HEK293 (cell line): ENCODE data around the gene CKAP4.

Source experiments
- CTCF ChIA-PET: fragments of 350-600 bp; formaldehyde crosslinking; extraction: SDS; loops from one replicate; lab custom pipeline; 2021; ENCODE audit warnings: antibody characterized with exemption; lab: Yijun Ruan, JAX
- POLR2A ChIA-PET: fragments of 300-600 bp; formaldehyde crosslinking; extraction: SDS; loops from one replicate; lab custom pipeline; 2020; ENCODE audit warnings: antibody characterized with exemption, inconsistent platforms; lab: Yijun Ruan, JAX
- H3K27ac ChIP-seq: fragments of 200-500 bp; sonication (Bioruptor generic); 2 replicates; pipeline ENCODE4 v1.5.1; 2014; ENCODE audit warnings: low read depth, low read length, control low read depth, inconsistent platforms; ENCODE audit errors: extremely low read depth
- H3K36me3 ChIP-seq, 2 experiments: fragments of 200-500 bp in 1 of 2; sonication (Bioruptor generic) in 1 of 2; 1 replicate in 1 of 2; 2 replicates in 1 of 2; pipeline ENCODE4 v1.5.1; 2014 to 2017; ENCODE audit warnings: inconsistent platforms in 2 of 2, low read length in 2 of 2; ENCODE audit not compliant: control insufficient read depth in 2 of 2, insufficient read depth in 1 of 2
- H3K4me1 ChIP-seq: fragments of 200-500 bp; sonication (Bioruptor generic); 2 replicates; pipeline ENCODE4 v1.5.1; 2014; ENCODE audit warnings: mild to moderate bottlenecking, low read length, inconsistent platforms; ENCODE audit not compliant: control insufficient read depth, insufficient read depth
- H3K4me3 ChIP-seq: 2 replicates; pipeline ENCODE4 v1.5.1; 2011; ENCODE audit warnings: low read depth, mild to moderate bottlenecking, control low read depth, low read length, moderate library complexity
- H3K9me3 ChIP-seq: fragments of 200-500 bp; sonication (Bioruptor generic); 2 replicates; pipeline ENCODE4 v1.5.1; 2014; ENCODE audit warnings: low read depth, low read length, inconsistent platforms; ENCODE audit not compliant: control insufficient read depth, insufficient read depth
- FEZF1 ChIP-seq: fragments of 450-650 bp; formaldehyde crosslinking; IDR thresholded peaks from 2 replicates; pipeline ENCODE4 v1.5.1; 2016; ENCODE audit warnings: missing biosample characterization, missing genetic modification characterization
- GLIS1 ChIP-seq: fragments of 450-650 bp; formaldehyde crosslinking; IDR thresholded peaks from 2 replicates; pipeline ENCODE4 v1.5.1; 2016; ENCODE audit warnings: missing biosample characterization, missing genetic modification characterization
- GLIS2 ChIP-seq: fragments of 450-650 bp; formaldehyde crosslinking; IDR thresholded peaks from 2 replicates; pipeline ENCODE4 v1.5.1; 2016; ENCODE audit warnings: missing biosample characterization, missing genetic modification characterization
- HOXA7 ChIP-seq: sonication (generic); formaldehyde crosslinking; IDR thresholded peaks from 2 replicates; pipeline ENCODE4 v1.8.1; 2022; ENCODE audit warnings: missing genetic modification reagents, borderline replicate concordance
- KLF1 ChIP-seq: fragments of 450-650 bp; formaldehyde crosslinking; IDR thresholded peaks from 2 replicates; pipeline ENCODE4 v1.5.1; 2016; ENCODE audit warnings: missing biosample characterization, missing genetic modification characterization
- KLF9 ChIP-seq: fragments of 450-650 bp; formaldehyde crosslinking; IDR thresholded peaks from 2 replicates; pipeline ENCODE4 v1.5.1; 2016; ENCODE audit warnings: missing biosample characterization, missing genetic modification characterization, low read depth
- SCRT2 ChIP-seq: fragments of 450-650 bp; formaldehyde crosslinking; IDR thresholded peaks from 2 replicates; pipeline ENCODE4 v1.5.1; 2016; ENCODE audit warnings: missing biosample characterization, missing genetic modification characterization
- ZIC2 ChIP-seq: fragments of 450-650 bp; formaldehyde crosslinking; IDR thresholded peaks from 2 replicates; pipeline ENCODE4 v1.5.1; 2016; ENCODE audit warnings: missing biosample characterization, missing genetic modification characterization
- ZNF112 ChIP-seq: fragments of 450-650 bp; formaldehyde crosslinking; IDR thresholded peaks from 2 replicates; pipeline ENCODE4 v1.5.0; 2017; ENCODE audit warnings: missing biosample characterization, missing genetic modification characterization
- ZNF155 ChIP-seq: fragments of 450-650 bp; formaldehyde crosslinking; IDR thresholded peaks from 2 replicates; pipeline ENCODE4 v1.5.1; 2016; ENCODE audit warnings: missing biosample characterization, missing genetic modification characterization
- ZNF16 ChIP-seq: fragments of 450-650 bp; formaldehyde crosslinking; IDR thresholded peaks from 2 replicates; pipeline ENCODE4 v1.5.1; 2016; ENCODE audit warnings: low read depth, missing biosample characterization, missing genetic modification characterization
- ZNF2 ChIP-seq: fragments of 450-650 bp; formaldehyde crosslinking; IDR thresholded peaks from 2 replicates; pipeline ENCODE4 v1.5.1; 2016; ENCODE audit warnings: missing biosample characterization, missing genetic modification characterization
- ZNF335 ChIP-seq: fragments of 450-650 bp; formaldehyde crosslinking; conservative IDR thresholded peaks from 2 replicates; pipeline ENCODE4 v1.5.1; 2016; ENCODE audit warnings: missing biosample characterization, missing genetic modification characterization
- ZNF391 ChIP-seq: fragments of 450-650 bp; formaldehyde crosslinking; IDR thresholded peaks from 2 replicates; pipeline ENCODE4 v1.5.1; 2016; ENCODE audit warnings: low read depth, missing biosample characterization, missing genetic modification characterization, borderline replicate concordance
- ZNF416 ChIP-seq: fragments of 450-650 bp; formaldehyde crosslinking; IDR thresholded peaks from 2 replicates; pipeline ENCODE4 v1.5.1; 2016; ENCODE audit warnings: missing biosample characterization, missing genetic modification characterization
- ZNF426 ChIP-seq: fragments of 450-650 bp; formaldehyde crosslinking; IDR thresholded peaks from 2 replicates; pipeline ENCODE4 v1.5.1; 2017; ENCODE audit warnings: missing biosample characterization, missing genetic modification characterization, mild to moderate bottlenecking, inconsistent platforms, moderate library complexity
- ZNF529 ChIP-seq: fragments of 450-650 bp; formaldehyde crosslinking; IDR thresholded peaks from 2 replicates; pipeline ENCODE4 v1.5.1; 2017; ENCODE audit warnings: missing genetic modification characterization, missing biosample characterization; ENCODE audit not compliant: insufficient replicate concordance
- ZNF549 ChIP-seq: fragments of 450-650 bp; IDR thresholded peaks from 2 replicates; pipeline ENCODE4 v1.5.1; 2018; ENCODE audit warnings: missing biosample characterization, missing genetic modification characterization, mild to moderate bottlenecking, inconsistent platforms, moderate library complexity
- ZNF561 ChIP-seq: fragments of 450-650 bp; IDR thresholded peaks from 2 replicates; pipeline ENCODE4 v1.5.1; 2018; ENCODE audit warnings: missing biosample characterization, missing genetic modification characterization, borderline replicate concordance
- ZNF776 ChIP-seq: fragments of 450-650 bp; formaldehyde crosslinking; IDR thresholded peaks from 2 replicates; pipeline ENCODE4 v1.5.0; 2017; ENCODE audit warnings: missing biosample characterization, missing genetic modification characterization, borderline replicate concordance
- ZSCAN23 ChIP-seq: fragments of 450-650 bp; formaldehyde crosslinking; IDR thresholded peaks from 2 replicates; pipeline ENCODE4 v1.5.1; 2016; ENCODE audit warnings: missing biosample characterization, missing genetic modification characterization
- ZSCAN30 ChIP-seq: fragments of 450-650 bp; IDR thresholded peaks from 2 replicates; pipeline ENCODE4 v1.5.1; 2018; ENCODE audit warnings: missing biosample characterization, mild to moderate bottlenecking, missing genetic modification characterization, moderate library complexity
- TF ChIP-seq, protein P1 (sequence below): fragments of 450-650 bp; formaldehyde crosslinking; IDR thresholded peaks from 2 replicates; pipeline ENCODE4 v1.5.1; 2017; ENCODE audit warnings: missing biosample characterization, missing genetic modification characterization
- TF ChIP-seq, protein P2 (sequence below): fragments of 450-650 bp; formaldehyde crosslinking; IDR thresholded peaks from 2 replicates; pipeline ENCODE4 v1.5.1; 2016; ENCODE audit warnings: missing biosample characterization, missing genetic modification characterization
- TF ChIP-seq, protein P3 (sequence below): fragments of 450-650 bp; formaldehyde crosslinking; IDR thresholded peaks from 2 replicates; pipeline ENCODE4 v1.5.1; 2017; ENCODE audit warnings: missing biosample characterization, mild to moderate bottlenecking, missing genetic modification characterization, moderate library complexity
- TF ChIP-seq, protein P4 (sequence below): fragments of 450-650 bp; formaldehyde crosslinking; IDR thresholded peaks from 2 replicates; pipeline ENCODE4 v1.5.1; 2016; ENCODE audit warnings: missing biosample characterization, missing genetic modification characterization
- TF ChIP-seq, protein P5 (sequence below): fragments of 450-650 bp; formaldehyde crosslinking; IDR thresholded peaks from 2 replicates; pipeline ENCODE4 v1.5.1; 2016; ENCODE audit warnings: missing biosample characterization, missing genetic modification characterization
- TF ChIP-seq, protein P6 (sequence below): fragments of 450-650 bp; formaldehyde crosslinking; IDR thresholded peaks from 2 replicates; pipeline ENCODE4 v1.5.1; 2016; ENCODE audit warnings: missing biosample characterization, missing genetic modification characterization
- TF ChIP-seq, protein P7 (sequence below): fragments of 450-650 bp; formaldehyde crosslinking; IDR thresholded peaks from 2 replicates; pipeline ENCODE4 v1.5.1; 2016; ENCODE audit warnings: missing biosample characterization, missing genetic modification characterization

The CKAP4 gene

DNA sequence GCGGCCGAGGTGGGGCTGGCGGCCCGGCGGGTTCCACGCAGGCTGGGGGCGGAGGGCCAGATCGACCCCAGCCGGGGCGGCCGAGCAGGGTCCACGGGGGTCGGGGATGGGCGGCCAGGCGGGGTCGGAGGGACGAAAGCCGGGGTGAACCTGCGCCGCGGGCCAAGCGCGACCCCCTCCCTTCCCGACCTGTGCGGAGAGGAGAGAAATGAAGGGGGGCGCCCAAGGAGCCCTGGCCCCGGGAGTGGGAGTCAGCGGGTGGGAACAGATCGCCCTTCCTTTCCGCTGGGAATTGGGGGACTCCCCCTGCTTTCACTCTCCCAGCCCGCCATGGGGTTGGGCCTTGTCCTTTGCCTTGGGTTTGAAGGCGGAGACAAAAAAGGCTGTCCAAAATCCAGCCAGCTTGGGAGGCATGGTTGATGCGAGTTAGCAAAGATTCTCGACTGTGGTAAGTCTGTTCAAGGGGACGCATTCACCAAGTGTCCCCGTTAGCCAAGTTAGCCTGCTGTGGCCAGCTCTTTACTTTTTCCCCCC, 559 bp upstream of the CKAP4 start:
- H3K36me3 ChIP-seq = peaks cover 0 to 21% of the 10 kb centered on the region in 2 experiments; a peak in 2 of 3 replicates
- POLR2A ChIA-PET = interaction anchor here (0.6 to 1.3 kb wide), 2 partner anchors 70 to 110 kb away, joined by 3 read pairs; no protein-coding TSS in a partner anchor
- peaks cover 6% of the 10 kb centered on the region; the same call in 1 of the 2 replicates for H3K4me1 ChIP-seq
- H3K4me3 ChIP-seq = peak overlapping the region; percentile 69
- no peaks in the 10 kb centered on the region for H3K9me3 ChIP-seq
- peak overlapping the region; percentile 57; the same call in 1 of the 2 replicates for H3K27ac ChIP-seq
- CTCF ChIA-PET = interaction anchor here (0.6 kb wide), 1 partner anchor 79 kb away, joined by 3 read pairs; no protein-coding TSS in a partner anchor
- TF ChIP-seq, protein P1, sequence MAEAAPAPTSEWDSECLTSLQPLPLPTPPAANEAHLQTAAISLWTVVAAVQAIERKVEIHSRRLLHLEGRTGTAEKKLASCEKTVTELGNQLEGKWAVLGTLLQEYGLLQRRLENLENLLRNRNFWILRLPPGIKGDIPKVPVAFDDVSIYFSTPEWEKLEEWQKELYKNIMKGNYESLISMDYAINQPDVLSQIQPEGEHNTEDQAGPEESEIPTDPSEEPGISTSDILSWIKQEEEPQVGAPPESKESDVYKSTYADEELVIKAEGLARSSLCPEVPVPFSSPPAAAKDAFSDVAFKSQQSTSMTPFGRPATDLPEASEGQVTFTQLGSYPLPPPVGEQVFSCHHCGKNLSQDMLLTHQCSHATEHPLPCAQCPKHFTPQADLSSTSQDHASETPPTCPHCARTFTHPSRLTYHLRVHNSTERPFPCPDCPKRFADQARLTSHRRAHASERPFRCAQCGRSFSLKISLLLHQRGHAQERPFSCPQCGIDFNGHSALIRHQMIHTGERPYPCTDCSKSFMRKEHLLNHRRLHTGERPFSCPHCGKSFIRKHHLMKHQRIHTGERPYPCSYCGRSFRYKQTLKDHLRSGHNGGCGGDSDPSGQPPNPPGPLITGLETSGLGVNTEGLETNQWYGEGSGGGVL = peak; percentile 80
- TF ChIP-seq ZNF335 (peak; percentile 81), ZNF155 (tag by site-specific recombination) (no peak), ZSCAN30 (no peak), ZNF426 (tag by site-specific recombination) (no peak), KLF9 (tag by site-specific recombination) (no peak), KLF1 (tag by site-specific recombination) (no peak), ZNF776 (tag by site-specific recombination) (no peak), ZNF391 (tag by site-specific recombination) (no peak), GLIS2 (tag by site-specific recombination) (peak; percentile 76), HOXA7 (CRISPR knock-in tag) (no peak), ZNF16 (tag by site-specific recombination) (no peak), FEZF1 (no peak), ZNF529 (tag by site-specific recombination) (no peak), ZNF416 (tag by site-specific recombination) (no peak), ZNF549 (tag by site-specific recombination) (no peak), ZIC2 (peak; percentile 80), SCRT2 (no peak), ZNF561 (tag by site-specific recombination) (peak; percentile 36; the same call in 1 of the 2 replicates), GLIS1 (tag by site-specific recombination) (peak; percentile 25; the same call in 1 of the 2 replicates), ZNF112 (tag by site-specific recombination) (no peak), ZSCAN23 (tag by site-specific recombination) (no peak), ZNF2 (tag by site-specific recombination) (no peak)
- TF ChIP-seq, protein P2, sequence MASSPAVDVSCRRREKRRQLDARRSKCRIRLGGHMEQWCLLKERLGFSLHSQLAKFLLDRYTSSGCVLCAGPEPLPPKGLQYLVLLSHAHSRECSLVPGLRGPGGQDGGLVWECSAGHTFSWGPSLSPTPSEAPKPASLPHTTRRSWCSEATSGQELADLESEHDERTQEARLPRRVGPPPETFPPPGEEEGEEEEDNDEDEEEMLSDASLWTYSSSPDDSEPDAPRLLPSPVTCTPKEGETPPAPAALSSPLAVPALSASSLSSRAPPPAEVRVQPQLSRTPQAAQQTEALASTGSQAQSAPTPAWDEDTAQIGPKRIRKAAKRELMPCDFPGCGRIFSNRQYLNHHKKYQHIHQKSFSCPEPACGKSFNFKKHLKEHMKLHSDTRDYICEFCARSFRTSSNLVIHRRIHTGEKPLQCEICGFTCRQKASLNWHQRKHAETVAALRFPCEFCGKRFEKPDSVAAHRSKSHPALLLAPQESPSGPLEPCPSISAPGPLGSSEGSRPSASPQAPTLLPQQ (tag by site-specific recombination) = no peak
- TF ChIP-seq, protein P3, sequence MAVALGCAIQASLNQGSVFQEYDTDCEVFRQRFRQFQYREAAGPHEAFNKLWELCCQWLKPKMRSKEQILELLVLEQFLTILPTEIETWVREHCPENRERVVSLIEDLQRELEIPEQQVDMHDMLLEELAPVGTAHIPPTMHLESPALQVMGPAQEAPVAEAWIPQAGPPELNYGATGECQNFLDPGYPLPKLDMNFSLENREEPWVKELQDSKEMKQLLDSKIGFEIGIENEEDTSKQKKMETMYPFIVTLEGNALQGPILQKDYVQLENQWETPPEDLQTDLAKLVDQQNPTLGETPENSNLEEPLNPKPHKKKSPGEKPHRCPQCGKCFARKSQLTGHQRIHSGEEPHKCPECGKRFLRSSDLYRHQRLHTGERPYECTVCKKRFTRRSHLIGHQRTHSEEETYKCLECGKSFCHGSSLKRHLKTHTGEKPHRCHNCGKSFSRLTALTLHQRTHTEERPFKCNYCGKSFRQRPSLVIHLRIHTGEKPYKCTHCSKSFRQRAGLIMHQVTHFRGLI = no peak
- TF ChIP-seq, protein P4, sequence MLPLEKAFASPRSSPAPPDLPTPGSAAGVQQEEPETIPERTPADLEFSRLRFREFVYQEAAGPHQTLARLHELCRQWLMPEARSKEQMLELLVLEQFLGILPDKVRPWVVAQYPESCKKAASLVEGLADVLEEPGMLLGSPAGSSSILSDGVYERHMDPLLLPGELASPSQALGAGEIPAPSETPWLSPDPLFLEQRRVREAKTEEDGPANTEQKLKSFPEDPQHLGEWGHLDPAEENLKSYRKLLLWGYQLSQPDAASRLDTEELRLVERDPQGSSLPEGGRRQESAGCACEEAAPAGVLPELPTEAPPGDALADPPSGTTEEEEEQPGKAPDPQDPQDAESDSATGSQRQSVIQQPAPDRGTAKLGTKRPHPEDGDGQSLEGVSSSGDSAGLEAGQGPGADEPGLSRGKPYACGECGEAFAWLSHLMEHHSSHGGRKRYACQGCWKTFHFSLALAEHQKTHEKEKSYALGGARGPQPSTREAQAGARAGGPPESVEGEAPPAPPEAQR = no peak
- TF ChIP-seq, protein P5, sequence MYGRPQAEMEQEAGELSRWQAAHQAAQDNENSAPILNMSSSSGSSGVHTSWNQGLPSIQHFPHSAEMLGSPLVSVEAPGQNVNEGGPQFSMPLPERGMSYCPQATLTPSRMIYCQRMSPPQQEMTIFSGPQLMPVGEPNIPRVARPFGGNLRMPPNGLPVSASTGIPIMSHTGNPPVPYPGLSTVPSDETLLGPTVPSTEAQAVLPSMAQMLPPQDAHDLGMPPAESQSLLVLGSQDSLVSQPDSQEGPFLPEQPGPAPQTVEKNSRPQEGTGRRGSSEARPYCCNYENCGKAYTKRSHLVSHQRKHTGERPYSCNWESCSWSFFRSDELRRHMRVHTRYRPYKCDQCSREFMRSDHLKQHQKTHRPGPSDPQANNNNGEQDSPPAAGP = no peak
- TF ChIP-seq, protein P6, sequence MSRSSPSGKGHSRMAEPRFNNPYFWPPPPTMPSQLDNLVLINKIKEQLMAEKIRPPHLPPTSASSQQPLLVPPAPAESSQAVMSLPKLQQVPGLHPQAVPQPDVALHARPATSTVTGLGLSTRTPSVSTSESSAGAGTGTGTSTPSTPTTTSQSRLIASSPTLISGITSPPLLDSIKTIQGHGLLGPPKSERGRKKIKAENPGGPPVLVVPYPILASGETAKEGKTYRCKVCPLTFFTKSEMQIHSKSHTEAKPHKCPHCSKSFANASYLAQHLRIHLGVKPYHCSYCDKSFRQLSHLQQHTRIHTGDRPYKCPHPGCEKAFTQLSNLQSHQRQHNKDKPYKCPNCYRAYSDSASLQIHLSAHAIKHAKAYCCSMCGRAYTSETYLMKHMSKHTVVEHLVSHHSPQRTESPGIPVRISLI = no peak
- TF ChIP-seq, protein P7, sequence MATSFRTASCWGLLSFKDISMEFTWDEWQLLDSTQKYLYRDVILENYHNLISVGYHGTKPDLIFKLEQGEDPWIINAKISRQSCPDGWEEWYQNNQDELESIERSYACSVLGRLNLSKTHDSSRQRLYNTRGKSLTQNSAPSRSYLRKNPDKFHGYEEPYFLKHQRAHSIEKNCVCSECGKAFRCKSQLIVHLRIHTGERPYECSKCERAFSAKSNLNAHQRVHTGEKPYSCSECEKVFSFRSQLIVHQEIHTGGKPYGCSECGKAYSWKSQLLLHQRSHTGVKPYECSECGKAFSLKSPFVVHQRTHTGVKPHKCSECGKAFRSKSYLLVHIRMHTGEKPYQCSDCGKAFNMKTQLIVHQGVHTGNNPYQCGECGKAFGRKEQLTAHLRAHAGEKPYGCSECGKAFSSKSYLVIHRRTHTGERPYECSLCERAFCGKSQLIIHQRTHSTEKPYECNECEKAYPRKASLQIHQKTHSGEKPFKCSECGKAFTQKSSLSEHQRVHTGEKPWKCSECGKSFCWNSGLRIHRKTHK (tag by site-specific recombination) = no peak
